WTC11 (cell line): Measurements from ENCODE around the gene TNFAIP3.

Source experiments
- CTCF ChIP-seq: fragments of 200-600 bp; IDR thresholded peaks from 2 replicates; pipeline ENCODE4 v1.8.0; 2022; ENCODE audit warnings: antibody characterized with exemption
- E2F4 ChIP-seq: sonication (generic); formaldehyde crosslinking; IDR thresholded peaks from 2 replicates; pipeline ENCODE4 v1.8.1; 2022; ENCODE audit warnings: low read depth, mild to moderate bottlenecking, moderate library complexity, missing genetic modification reagents, borderline replicate concordance
- ZNF121 ChIP-seq: sonication (generic); formaldehyde crosslinking; IDR thresholded peaks from 2 replicates; pipeline ENCODE4 v1.8.0; 2023; ENCODE audit warnings: missing genetic modification reagents

GRCh38 chr6:137911675-137912191 is 44.7 kb downstream of the TNFAIP3 start:
- TF ChIP-seq ZNF121 (CRISPR knock-in tag) = no peak
- no peak for TF ChIP-seq CTCF
- TF ChIP-seq E2F4 (CRISPR knock-in tag) = no peak
